Heart left ventricle (tissue), 13 donors: ENCODE data around the gene C11orf91.

ENCODE experiments used
- POLR2A ChIP-seq, 2 donors: fragments of 450-650 bp; IDR thresholded peaks; one replicate each; pipeline ENCODE4 v1.6.1; 2017; ENCODE audit warnings: antibody characterized with exemption in 2 of 2, mild to moderate bottlenecking in 2 of 2, moderate library complexity in 2 of 2
- TF ChIP-seq, protein P1 (sequence below), 12 donors: fragments of 200-600 bp; sonication (generic) in 4 of 12; IDR thresholded peaks; one replicate each; pipeline versions ENCODE4 v1.5.0 to v1.8.0; 2018 to 2022; ENCODE audit warnings: antibody characterized with exemption in 12 of 12, mild to moderate bottlenecking in 5 of 12
- donor health status: ischemic (EF 13 %, LVEDD 7.1; RV severe dilation, severe dysfunction).
- donor health status: DM: no; HTN: yes; CAD: no.
- donor health status: DM: no; HTN: no; CAD: no.
- donor health status: ischemic (EF 25% LVEDD 6.9; RV normal size, moderate dysfunction).
- donor health status: ischemic (EF 25% LVEDD 5.7; RV mildly dilated, moderate dysfunction).
- donor health status: ischemic (EF 35%, LVEDD 5.7; RV mildly dilated, moderate dysfunction).
- donor health status: nonischemic (EF 11% LVEDD 7.7; RV severe dilation, severe dysfunction).
- donor health status: DM: yes; HTN: yes; CAD: no.
- donor health status: PGD.
- donor health status: ischemic (EF 29% LVEDD 5.4; RV normal size, mild dysfunction).
- donor health status: nonischemic (EF 23%, LVEDD 6.1; RV moderate dilation, normal function).

DNA sequence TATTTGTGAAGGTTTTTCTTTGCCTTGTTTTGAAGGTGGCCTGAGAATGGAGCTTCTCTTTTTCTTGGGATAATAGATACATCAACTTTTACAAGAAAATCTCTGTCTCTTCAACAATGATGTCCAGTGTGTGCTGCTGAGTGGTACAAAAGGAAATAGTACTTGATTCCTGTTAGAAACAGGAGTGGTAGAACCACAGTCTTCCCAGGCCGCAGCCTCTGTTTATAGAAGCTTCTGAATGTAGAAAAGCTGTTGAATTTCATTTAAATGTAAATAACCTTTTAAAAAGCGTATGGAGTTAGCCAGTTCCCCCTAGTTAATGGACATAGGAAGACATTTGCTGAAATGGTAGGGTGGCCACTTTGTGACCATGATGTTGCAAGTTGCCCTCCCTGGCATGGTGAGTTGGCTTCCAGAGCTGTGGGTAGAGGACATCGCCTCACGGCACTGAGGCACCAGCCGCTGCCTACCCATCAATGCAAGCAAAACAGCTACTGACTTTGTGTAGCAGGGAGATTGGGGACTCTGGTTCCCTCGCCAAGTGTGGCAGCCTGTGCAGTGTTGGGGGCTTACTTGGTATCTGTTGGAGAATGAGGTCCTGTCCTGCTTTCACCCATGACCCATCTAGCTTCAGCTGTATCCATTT, 31.6 kb downstream of the C11orf91 start:
- TF ChIP-seq, protein P1, sequence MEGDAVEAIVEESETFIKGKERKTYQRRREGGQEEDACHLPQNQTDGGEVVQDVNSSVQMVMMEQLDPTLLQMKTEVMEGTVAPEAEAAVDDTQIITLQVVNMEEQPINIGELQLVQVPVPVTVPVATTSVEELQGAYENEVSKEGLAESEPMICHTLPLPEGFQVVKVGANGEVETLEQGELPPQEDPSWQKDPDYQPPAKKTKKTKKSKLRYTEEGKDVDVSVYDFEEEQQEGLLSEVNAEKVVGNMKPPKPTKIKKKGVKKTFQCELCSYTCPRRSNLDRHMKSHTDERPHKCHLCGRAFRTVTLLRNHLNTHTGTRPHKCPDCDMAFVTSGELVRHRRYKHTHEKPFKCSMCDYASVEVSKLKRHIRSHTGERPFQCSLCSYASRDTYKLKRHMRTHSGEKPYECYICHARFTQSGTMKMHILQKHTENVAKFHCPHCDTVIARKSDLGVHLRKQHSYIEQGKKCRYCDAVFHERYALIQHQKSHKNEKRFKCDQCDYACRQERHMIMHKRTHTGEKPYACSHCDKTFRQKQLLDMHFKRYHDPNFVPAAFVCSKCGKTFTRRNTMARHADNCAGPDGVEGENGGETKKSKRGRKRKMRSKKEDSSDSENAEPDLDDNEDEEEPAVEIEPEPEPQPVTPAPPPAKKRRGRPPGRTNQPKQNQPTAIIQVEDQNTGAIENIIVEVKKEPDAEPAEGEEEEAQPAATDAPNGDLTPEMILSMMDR (IDR thresholded peaks at IDR 0.05), result no peak
- TF ChIP-seq POLR2A (IDR thresholded peaks at IDR 0.05), result no peak
